IMR-90 (cell line): ENCODE measurements around the gene LONP1. TPM values are rescaled to one million over a fixed set of nuclear protein-coding genes. Genes with fewer than 3 reads are reported as not detected.

Source experiments
- ATAC-seq: fragments of 200-7000 bp; cut with Tn5 transposase; 2 replicates; pipeline ENCODE4 v1.9.1; 2020; ENCODE audit warnings: low read depth, mild to moderate bottlenecking, moderate library complexity
- BruUV-seq: library from RNA; stranded (reverse); fragments of 400-500 nt; replicated peaks from 2 replicates; lab custom pipeline; 2021; lab: Mats Ljungman, UMichigan
- CTCF ChIA-PET: fragments of 300-600 bp; formaldehyde crosslinking; extraction: SDS; loops from one replicate; lab custom pipeline; 2021; ENCODE audit warnings: antibody characterized with exemption; lab: Yijun Ruan, JAX
- POLR2A ChIA-PET: fragments of 300-600 bp; sonication (Branson Sonifier 250); formaldehyde crosslinking; loops from one replicate; lab custom pipeline; 2022; ENCODE audit warnings: antibody characterized with exemption; ENCODE audit not compliant: unreplicated experiment; lab: Charles Lee
- DNase-seq: peaks from one replicate; pipeline ENCODE4 v3.0.0; 2013
- H2AFZ ChIP-seq: replicated peaks from 2 replicates; pipeline ENCODE3; 2013; ENCODE audit warnings: low read length, mild to moderate bottlenecking; ENCODE audit not compliant: poor library complexity
- H2AK5ac ChIP-seq: 2 replicates; pipeline ENCODE4 v1.6.1; 2013; ENCODE audit warnings: low read depth, low read length, inconsistent platforms
- H2AK9ac ChIP-seq: replicated peaks from 2 replicates; pipeline ENCODE3; 2013; ENCODE audit warnings: mild to moderate bottlenecking, low read depth, low read length, moderate library complexity; ENCODE audit not compliant: poor library complexity
- H2BK120ac ChIP-seq: 2 replicates; pipeline ENCODE4 v1.6.1; 2013; ENCODE audit warnings: low read depth, low read length, inconsistent platforms
- H2BK15ac ChIP-seq: 3 replicates; pipeline ENCODE4 v1.6.1; 2013; ENCODE audit warnings: low read depth, low read length, inconsistent platforms
- H2BK20ac ChIP-seq: 2 replicates; pipeline ENCODE4 v1.6.1; 2013; ENCODE audit warnings: low read depth, mild to moderate bottlenecking, inconsistent platforms, low read length, moderate library complexity
- H2BK5ac ChIP-seq: 2 replicates; pipeline ENCODE4 v1.6.1; 2013; ENCODE audit warnings: mild to moderate bottlenecking, low read depth, low read length, inconsistent platforms; ENCODE audit not compliant: poor library complexity, severe bottlenecking
- H3K14ac ChIP-seq: replicated peaks from 2 replicates; pipeline ENCODE4 v1.6.1; 2013; ENCODE audit warnings: low read depth, low read length, inconsistent platforms
- H3K18ac ChIP-seq: 2 replicates; pipeline ENCODE4 v1.6.1; 2013; ENCODE audit warnings: low read depth, low read length, control low read depth
- H3K23ac ChIP-seq: 2 replicates; pipeline ENCODE4 v1.6.1; 2013; ENCODE audit warnings: low read depth, low read length, inconsistent platforms
- H3K27ac ChIP-seq: 2 replicates; pipeline ENCODE4 v1.5.1; 2013; ENCODE audit warnings: mild to moderate bottlenecking, control low read depth, low read length; ENCODE audit not compliant: insufficient read depth
- H3K27me3 ChIP-seq: 2 replicates; pipeline ENCODE4 v1.6.1; 2013; ENCODE audit warnings: low read length; ENCODE audit not compliant: control insufficient read depth, insufficient read depth
- H3K36me3 ChIP-seq: 2 replicates; pipeline ENCODE4 v1.6.1; 2013; ENCODE audit warnings: low read length, mixed read lengths; ENCODE audit not compliant: control insufficient read depth, insufficient read depth
- H3K4ac ChIP-seq: 2 replicates; pipeline ENCODE4 v1.6.1; 2013; ENCODE audit warnings: low read depth, low read length, inconsistent platforms
- H3K4me1 ChIP-seq: 2 replicates; pipeline ENCODE4 v1.6.1; 2013; ENCODE audit warnings: low read length, mixed read lengths; ENCODE audit not compliant: control insufficient read depth, insufficient read depth
- H3K4me2 ChIP-seq: 2 replicates; pipeline ENCODE4 v1.6.1; 2013; ENCODE audit warnings: low read depth, mild to moderate bottlenecking, control low read depth, low read length, moderate library complexity
- H3K4me3 ChIP-seq: 2 replicates; pipeline ENCODE4 v1.5.1; 2013; ENCODE audit warnings: low read depth, mild to moderate bottlenecking, control low read depth, low read length, moderate library complexity; ENCODE audit not compliant: insufficient read depth
- H3K56ac ChIP-seq: 2 replicates; pipeline ENCODE4 v1.6.1; 2013; ENCODE audit warnings: low read length, inconsistent platforms; ENCODE audit not compliant: insufficient read depth; ENCODE audit errors: extremely low read depth
- H3K79me1 ChIP-seq, 2 experiments: 2 replicates each; pipeline ENCODE4 v1.6.1; 2013; ENCODE audit warnings: low read length in 2 of 2, inconsistent platforms in 1 of 2, low read depth in 1 of 2
- H3K9ac ChIP-seq: 2 replicates; pipeline ENCODE4 v1.6.1; 2013; ENCODE audit warnings: low read depth, low read length, control low read depth
- H3K9me1 ChIP-seq: 2 replicates; pipeline ENCODE4 v1.6.1; 2013; ENCODE audit warnings: low read length, inconsistent platforms; ENCODE audit not compliant: insufficient read depth
- H3K9me3 ChIP-seq: 2 replicates; pipeline ENCODE4 v1.6.1; 2013; ENCODE audit warnings: low read length; ENCODE audit not compliant: control insufficient read depth, insufficient read depth
- H4K20me1 ChIP-seq: 2 replicates; pipeline ENCODE4 v1.6.1; 2013; ENCODE audit warnings: low read length, inconsistent platforms; ENCODE audit not compliant: insufficient read depth
- H4K5ac ChIP-seq: 2 replicates; pipeline ENCODE4 v1.6.1; 2013; ENCODE audit warnings: mild to moderate bottlenecking, low read depth, low read length, control low read depth
- H4K8ac ChIP-seq, 2 experiments: 2 replicates each; pipeline ENCODE4 v1.6.1; 2013; ENCODE audit warnings: low read depth in 2 of 2, low read length in 2 of 2, control low read depth in 1 of 2, inconsistent platforms in 1 of 2
- H4K91ac ChIP-seq: 2 replicates; pipeline ENCODE4 v1.6.1; 2013; ENCODE audit warnings: low read depth, low read length, inconsistent platforms; ENCODE audit not compliant: insufficient read depth
- FOS ChIP-seq: fragments of 150-350 bp; IDR thresholded peaks from 2 replicates; pipeline ENCODE4 v1.6.1; 2016; ENCODE audit warnings: low read depth, low read length
- MAFK ChIP-seq: IDR thresholded peaks from 2 replicates; pipeline ENCODE4 v1.6.1; 2012; ENCODE audit warnings: low read depth, low read length, improper control_type of control experiment
- WGBS, 2 experiments: methylation state at CpG; one replicate each; pipeline versions ENCODE4 v1.1.5 to v1.1.7; 2013; ENCODE audit warnings: missing lambda C conversion rate in 2 of 2; ENCODE audit not compliant: insufficient read length in 1 of 2; ENCODE audit errors: extremely low coverage in 2 of 2; 5-methylcytosine and 5-hydroxymethylcytosine counted together
- dilution Hi-C: fragments of 300-500 bp; cut with HindIII; formaldehyde crosslinking; loops from one replicate; pipeline ENCODE4 v1.14.3; 2018; ENCODE audit warnings: low sequenced_read_pairs; ENCODE audit not compliant: unreplicated experiment
- in situ Hi-C: fragments of 300-500 bp; cut with MboI; formaldehyde crosslinking; loops from 3 replicates; pipeline ENCODE4 v1.14.3; 2019; ENCODE audit warnings: low sequenced_read_pairs, inconsistent platforms, mixed read lengths
- intact Hi-C: fragments of 100-400 bp; cut with micrococcal nuclease; formaldehyde crosslinking; loops from 2 replicates; pipeline ENCODE4 v1.10.0; 2022
- polyA plus RNA-seq, 3 experiments: library from polyadenylated mRNA; depleted of rRNA; stranded (reverse); fragments of >200 nt; gene quantifications; 2 replicates each; pipeline ENCODE4 v1.2.3, GENCODE V29; 2012; ENCODE audit warnings: low replicate concordance in 1 of 3
- total RNA-seq: library from RNA; depleted of rRNA; stranded (reverse); fragments of >200 nt; gene quantifications from 2 replicates; pipeline ENCODE4 v1.2.3, GENCODE V29; 2012
- TF ChIP-seq, protein P1 (sequence below): conservative IDR thresholded peaks from 2 replicates; pipeline ENCODE4 v1.5.1; 2012; ENCODE audit warnings: mild to moderate bottlenecking, low read depth, low read length, improper control_type of control experiment
- TF ChIP-seq, protein P2 (sequence below): fragments of 150-350 bp; IDR thresholded peaks from 2 replicates; pipeline ENCODE4 v1.6.1; 2016; ENCODE audit warnings: low read depth, mild to moderate bottlenecking, low read length, moderate library complexity, borderline replicate concordance

The LONP1 gene
- total and polyA plus RNA-seq, 2 of the 4 experiments (the other 2 are of a cell fraction): 64.2 to 93.2 TPM

DNA sequence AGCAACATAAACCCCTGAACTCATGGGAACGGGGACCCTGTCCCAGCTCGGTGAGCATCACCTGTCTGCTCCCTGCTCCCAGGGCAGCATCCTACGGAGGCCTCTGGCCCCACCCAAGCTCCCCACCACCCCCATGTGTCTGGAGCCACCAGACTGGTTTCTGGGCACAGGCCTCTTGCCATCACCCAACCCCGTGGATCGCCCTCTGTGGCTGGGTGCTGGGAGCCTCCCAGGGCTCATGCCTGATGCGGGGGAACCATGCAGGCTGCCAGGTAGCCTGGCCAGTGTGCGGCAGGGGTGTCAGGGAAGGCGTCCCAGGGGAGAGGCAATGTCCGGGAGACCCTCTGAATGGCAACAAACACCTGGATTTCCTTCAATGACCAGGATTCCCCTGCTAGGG is 42.4 kb downstream of the LONP1 start:
- no peaks in the 10 kb centered on the region for H3K9me3 ChIP-seq
- no peak overlapping the region for H2AK5ac ChIP-seq
- no peak overlapping the region for H3K9ac ChIP-seq
- H3K14ac ChIP-seq: no peak overlapping the region
- no peak overlapping the region for H2AK9ac ChIP-seq
- H3K9me1 ChIP-seq: peaks cover 7% of the 10 kb centered on the region; the same call in 1 of the 2 replicates
- BruUV-seq: no TSS peak
- H2BK15ac ChIP-seq: no peak overlapping the region
- H2BK20ac ChIP-seq: no peak overlapping the region
- H3K27ac ChIP-seq: no peak overlapping the region
- no peak overlapping the region for H4K91ac ChIP-seq
- no peak overlapping the region for H2BK5ac ChIP-seq
- no peak overlapping the region for H4K5ac ChIP-seq
- H3K23ac ChIP-seq: no peak overlapping the region
- H4K20me1 ChIP-seq: no peaks in the 10 kb centered on the region; the same call in 1 of the 2 replicates
- DNase-seq (no peak), ATAC-seq (no peak)
- ChIA-PET CTCF (no interaction called here), POLR2A (no interaction called here)
- in situ Hi-C loops (no loop called here), dilution Hi-C loops (no loop called here), intact Hi-C loops (no loop called here)
- peaks cover 7% of the 10 kb centered on the region for H3K4me1 ChIP-seq
- H3K56ac ChIP-seq: no peak overlapping the region
- H3K18ac ChIP-seq: no peak overlapping the region
- H3K27me3 ChIP-seq: no peaks in the 10 kb centered on the region
- no peak for TF ChIP-seq FOS
- TF ChIP-seq, protein P1, sequence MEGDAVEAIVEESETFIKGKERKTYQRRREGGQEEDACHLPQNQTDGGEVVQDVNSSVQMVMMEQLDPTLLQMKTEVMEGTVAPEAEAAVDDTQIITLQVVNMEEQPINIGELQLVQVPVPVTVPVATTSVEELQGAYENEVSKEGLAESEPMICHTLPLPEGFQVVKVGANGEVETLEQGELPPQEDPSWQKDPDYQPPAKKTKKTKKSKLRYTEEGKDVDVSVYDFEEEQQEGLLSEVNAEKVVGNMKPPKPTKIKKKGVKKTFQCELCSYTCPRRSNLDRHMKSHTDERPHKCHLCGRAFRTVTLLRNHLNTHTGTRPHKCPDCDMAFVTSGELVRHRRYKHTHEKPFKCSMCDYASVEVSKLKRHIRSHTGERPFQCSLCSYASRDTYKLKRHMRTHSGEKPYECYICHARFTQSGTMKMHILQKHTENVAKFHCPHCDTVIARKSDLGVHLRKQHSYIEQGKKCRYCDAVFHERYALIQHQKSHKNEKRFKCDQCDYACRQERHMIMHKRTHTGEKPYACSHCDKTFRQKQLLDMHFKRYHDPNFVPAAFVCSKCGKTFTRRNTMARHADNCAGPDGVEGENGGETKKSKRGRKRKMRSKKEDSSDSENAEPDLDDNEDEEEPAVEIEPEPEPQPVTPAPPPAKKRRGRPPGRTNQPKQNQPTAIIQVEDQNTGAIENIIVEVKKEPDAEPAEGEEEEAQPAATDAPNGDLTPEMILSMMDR: no peak
- TF ChIP-seq, protein P2, sequence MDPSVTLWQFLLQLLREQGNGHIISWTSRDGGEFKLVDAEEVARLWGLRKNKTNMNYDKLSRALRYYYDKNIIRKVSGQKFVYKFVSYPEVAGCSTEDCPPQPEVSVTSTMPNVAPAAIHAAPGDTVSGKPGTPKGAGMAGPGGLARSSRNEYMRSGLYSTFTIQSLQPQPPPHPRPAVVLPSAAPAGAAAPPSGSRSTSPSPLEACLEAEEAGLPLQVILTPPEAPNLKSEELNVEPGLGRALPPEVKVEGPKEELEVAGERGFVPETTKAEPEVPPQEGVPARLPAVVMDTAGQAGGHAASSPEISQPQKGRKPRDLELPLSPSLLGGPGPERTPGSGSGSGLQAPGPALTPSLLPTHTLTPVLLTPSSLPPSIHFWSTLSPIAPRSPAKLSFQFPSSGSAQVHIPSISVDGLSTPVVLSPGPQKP: no peak
- no peak for TF ChIP-seq MAFK
- no peak overlapping the region for H2AFZ ChIP-seq
- 97% methylated on average over 5 of the region's 9 CpGs; no CpG with 5 or more reads in 1 of the 2 experiments for WGBS, 2 experiments
- H3K4me2 ChIP-seq: no peak overlapping the region
- H4K8ac ChIP-seq: no peak overlapping the region
- peaks cover 3% of the 10 kb centered on the region; the same call in 1 of the 2 replicates for H3K36me3 ChIP-seq
- H2BK120ac ChIP-seq: no peak overlapping the region
- H3K79me1 ChIP-seq: peaks cover 15 to 19% of the 10 kb centered on the region in 2 experiments; a peak in 3 of 4 replicates
- no peak overlapping the region for H3K4ac ChIP-seq
- H3K4me3 ChIP-seq: no peak overlapping the region
